DMS 273 (cell line): Measurements from ENCODE around the gene GALNT10.

ENCODE experiments used
- DNase-seq: peaks from one replicate; lab custom pipeline; 2025; ENCODE audit not compliant: unreplicated experiment; lab: John Stamatoyannopoulos, UW

Gene GALNT10

DNA sequence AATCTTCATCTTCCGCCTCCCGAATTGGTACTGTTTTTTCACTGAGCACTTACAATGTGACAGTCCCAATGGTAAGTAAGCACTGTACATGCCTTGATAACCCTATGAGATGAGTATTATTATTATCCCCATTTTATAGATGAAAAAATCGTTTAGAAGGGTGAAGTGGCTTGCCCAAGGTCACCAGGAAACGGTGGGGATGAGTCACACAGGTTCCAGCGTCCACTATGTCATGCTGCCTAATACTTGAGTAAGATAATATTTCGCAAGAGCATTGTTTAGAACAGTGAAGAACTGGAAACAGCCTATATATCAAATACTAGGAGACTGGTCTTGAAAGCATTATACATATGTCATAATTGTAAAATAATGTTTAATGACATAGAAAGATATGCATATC is 274.6 kb downstream of the GALNT10 start:
- DNase-seq, result no peak

DNA sequence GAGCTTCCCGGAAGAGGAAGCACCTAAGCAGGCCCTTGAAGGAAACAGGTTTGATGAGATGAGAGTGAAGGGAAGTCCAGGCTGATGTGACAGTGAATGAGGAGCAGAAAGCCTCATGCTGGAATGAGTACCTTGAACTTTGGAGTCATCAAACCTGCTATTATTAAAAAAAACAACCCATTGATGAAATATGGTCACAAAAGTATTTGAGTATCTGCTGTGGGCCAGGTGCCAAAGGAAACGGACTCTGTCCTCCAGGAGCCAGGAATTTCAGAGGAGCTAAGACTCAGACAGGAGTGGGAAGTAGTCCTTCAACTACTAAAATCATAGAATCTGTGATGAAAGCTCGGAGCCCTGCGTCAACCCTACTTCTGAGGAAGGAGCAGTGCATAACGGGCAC is 275.6 kb downstream of the GALNT10 start:
- DNase-seq, result no peak

DNA sequence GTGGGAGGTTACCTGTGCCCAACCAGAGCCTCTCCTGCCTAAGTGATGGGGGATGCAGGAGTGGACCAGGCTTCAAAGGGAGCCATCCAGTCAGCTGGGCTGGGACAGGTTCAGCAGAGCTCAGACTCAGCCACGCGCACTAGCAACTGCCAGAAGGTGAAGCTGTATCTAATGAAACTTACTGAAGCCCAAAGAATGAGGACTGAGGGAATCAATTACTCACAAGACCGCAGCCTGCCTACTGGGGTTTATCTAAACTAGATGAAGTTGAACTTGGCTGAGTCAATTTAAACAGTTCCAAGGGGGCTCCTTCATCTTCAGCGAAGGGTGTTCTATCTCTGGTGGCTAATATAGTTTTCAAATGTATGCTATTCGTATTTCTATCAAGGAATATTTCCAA is 276.1 kb downstream of the GALNT10 start:
- peak; percentile 10 for DNase-seq

DNA sequence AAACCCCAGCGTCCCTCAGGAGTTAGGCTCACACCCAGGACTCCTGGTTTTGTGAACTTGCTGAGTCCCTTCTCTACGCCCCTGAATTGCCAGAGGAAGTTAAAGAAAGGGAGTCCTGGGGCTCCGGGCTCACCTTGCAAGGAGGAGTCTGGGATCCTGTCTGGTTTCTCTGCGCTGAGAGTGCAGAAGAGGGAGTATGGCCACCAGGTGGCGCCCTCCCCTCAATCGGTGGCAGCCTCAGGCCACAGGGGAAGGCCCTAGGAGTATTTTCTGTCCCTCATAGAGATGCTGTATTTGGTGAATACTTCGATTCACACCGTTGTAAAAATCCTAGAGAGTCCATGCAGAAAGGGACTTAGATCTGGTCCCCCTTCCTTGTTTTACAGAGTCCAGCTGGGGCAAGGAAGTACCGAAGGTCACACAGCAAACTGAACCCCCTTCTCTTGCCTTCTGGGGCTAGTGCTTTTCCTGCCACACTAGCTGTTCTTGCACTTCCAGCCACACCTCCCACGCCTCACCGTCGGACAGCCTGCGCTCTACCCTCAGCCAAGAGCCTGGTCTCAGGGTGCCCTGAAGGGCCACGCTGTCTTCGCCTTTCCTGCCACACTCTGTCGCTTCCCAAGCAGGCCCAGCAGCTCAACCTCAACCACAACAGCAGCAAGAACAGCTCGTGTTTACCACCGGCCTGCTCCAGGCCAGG is 277.3 kb downstream of the GALNT10 start:
- DNase-seq, result peak; percentile 89

DNA sequence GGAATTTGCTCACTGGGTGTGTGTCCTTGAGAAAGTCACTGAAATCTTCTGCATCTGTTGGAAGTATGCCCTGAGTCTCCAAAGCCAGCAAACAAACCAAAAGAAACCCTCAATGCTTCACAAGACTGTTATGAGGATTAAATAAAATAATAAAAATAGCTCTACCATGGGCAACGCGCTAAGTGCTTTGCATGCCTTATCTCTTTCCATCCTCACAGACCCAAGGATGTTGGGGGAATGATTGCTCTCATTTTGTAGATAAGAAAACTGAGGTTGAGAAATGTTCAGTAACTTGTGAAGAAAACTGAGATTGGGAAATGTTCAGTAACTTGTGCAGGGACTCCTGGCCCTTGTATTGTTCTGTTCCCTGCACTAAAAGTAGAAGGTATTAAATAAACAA is 279.6 kb downstream of the GALNT10 start:
- no peak for DNase-seq
